ENCODE measurements around the gene LMAN2L. TPM values are rescaled to one million over a fixed set of nuclear protein-coding genes. Genes with fewer than 3 reads are reported as not detected.

The LMAN2L gene
- total RNA-seq, 1 donor, result 12.2 TPM

DNA sequence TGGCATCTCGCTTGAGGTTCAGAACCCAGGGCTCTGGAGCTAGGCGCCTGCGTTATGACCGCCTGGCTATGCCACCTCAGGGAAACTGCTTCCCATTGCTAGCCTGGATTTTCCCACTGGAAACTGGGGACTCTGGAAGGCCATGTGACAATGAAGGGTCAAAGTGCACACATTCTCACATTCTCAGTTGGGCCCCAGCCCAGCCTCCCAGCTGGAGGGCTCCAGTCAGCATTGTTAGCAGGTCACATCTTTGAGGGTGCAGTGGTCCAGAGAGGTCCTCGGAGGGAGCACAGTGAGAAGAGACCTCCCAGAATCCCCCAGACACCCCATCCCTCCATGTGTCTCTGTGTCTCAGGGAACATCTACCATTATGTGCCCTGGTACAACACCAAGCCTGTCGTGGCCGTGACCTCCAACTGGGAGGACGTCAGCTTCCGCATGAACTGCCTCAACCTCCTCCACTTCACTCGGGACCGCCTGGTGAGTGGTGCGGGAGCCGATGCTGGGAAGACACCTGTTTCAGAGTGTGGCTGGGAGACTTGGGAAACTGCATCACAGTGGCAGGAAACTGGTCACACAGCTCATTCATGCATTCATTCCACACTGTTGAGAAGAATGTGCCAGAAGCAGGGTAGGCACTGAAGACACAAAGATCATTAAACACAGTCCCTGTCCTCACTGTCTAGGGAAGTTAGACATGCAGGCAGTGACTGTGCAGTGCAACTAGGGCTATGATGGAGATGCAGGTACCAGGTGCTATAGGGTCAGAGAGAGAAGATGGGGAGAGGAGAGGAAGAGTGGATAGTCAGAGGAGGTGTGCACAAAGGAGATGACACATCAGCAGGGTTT, 55.7 kb downstream of the LMAN2L start:
- TF ChIP-seq, protein P1, sequence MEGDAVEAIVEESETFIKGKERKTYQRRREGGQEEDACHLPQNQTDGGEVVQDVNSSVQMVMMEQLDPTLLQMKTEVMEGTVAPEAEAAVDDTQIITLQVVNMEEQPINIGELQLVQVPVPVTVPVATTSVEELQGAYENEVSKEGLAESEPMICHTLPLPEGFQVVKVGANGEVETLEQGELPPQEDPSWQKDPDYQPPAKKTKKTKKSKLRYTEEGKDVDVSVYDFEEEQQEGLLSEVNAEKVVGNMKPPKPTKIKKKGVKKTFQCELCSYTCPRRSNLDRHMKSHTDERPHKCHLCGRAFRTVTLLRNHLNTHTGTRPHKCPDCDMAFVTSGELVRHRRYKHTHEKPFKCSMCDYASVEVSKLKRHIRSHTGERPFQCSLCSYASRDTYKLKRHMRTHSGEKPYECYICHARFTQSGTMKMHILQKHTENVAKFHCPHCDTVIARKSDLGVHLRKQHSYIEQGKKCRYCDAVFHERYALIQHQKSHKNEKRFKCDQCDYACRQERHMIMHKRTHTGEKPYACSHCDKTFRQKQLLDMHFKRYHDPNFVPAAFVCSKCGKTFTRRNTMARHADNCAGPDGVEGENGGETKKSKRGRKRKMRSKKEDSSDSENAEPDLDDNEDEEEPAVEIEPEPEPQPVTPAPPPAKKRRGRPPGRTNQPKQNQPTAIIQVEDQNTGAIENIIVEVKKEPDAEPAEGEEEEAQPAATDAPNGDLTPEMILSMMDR (IDR thresholded peaks at IDR 0.05; ENCODE audit: insufficient read depth, low read length), result no peak
- DNase-seq (ENCODE audit: low read depth), result no peak
- H3K4me3 ChIP-seq (ENCODE audit: low read depth, low read length), result no peak overlapping the region

DNA sequence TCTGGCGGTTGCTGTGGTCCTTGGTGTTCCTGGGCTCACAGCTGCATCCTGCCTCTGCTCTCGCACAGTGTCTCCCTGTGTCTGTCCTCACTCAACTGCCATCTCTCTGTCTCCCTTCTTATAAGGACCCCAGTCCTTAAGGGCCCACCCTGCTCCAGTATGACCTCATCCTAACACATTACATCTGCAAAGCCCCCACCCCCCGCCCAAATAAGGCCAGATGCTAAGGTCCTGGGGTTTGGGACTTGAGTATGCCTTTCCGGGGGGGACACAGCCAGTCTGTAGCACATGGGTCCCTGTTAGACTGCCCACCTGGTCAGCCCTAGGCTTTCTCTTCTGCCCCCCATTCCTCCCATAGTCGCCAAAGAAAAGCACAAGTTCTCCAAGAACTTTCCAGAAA, 56.6 kb downstream of the LMAN2L start:
- TF ChIP-seq, protein P1 (IDR thresholded peaks at IDR 0.05; ENCODE audit: insufficient read depth, low read length), result no peak
- no peak for DNase-seq (ENCODE audit: low read depth)
- no peak overlapping the region for H3K4me3 ChIP-seq (ENCODE audit: low read depth, low read length)

GRCh38 chr2:96681540-96681939, 58.3 kb downstream of the LMAN2L start:
- no peak for DNase-seq (ENCODE audit: low read depth)
- TF ChIP-seq, protein P1 (IDR thresholded peaks at IDR 0.05; ENCODE audit: insufficient read depth, low read length), result no peak
- no peak overlapping the region for H3K4me3 ChIP-seq (ENCODE audit: low read depth, low read length)

DNA sequence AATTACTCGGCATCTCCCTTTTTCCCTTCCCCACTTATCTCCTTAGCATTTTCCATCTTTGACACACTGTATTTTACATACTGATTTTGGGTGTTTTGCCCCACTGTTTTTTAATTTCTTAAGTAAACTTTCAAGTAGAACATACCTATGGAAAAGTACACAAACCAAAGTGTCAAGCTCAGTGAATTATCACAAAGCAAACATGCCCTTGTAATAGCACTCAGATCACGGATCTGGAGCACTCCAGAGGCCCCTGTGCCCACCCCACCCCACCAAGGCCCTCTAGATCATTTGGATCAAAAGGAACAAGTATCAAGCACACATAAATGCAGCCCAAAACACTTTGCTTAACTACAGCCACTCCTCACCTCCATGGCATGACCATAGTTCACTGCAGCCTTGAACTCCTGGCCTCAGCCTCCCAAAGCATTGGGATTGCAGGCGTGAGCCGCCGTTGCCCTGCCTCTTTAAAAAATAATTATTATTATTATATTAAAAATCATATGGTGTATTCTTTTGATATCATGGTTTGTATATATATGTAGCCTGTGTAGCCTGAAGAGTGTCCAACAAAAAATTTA, 59.2 kb downstream of the LMAN2L start:
- DNase-seq (ENCODE audit: low read depth), result no peak

GRCh38 chr2:96679848-96680247, 60.0 kb downstream of the LMAN2L start:
- peak; percentile 22 for DNase-seq (ENCODE audit: low read depth)
- TF ChIP-seq, protein P1 (IDR thresholded peaks at IDR 0.05; ENCODE audit: insufficient read depth, low read length), result no peak
- no peak overlapping the region for H3K4me3 ChIP-seq (ENCODE audit: low read depth, low read length)

More for the DNA sequence above, 59.2 kb downstream of the LMAN2L start:
- H3K4me3 ChIP-seq (ENCODE audit: low read depth, low read length), result no peak overlapping the region
- TF ChIP-seq, protein P1 (IDR thresholded peaks at IDR 0.05; ENCODE audit: insufficient read depth, low read length), result no peak

DNA sequence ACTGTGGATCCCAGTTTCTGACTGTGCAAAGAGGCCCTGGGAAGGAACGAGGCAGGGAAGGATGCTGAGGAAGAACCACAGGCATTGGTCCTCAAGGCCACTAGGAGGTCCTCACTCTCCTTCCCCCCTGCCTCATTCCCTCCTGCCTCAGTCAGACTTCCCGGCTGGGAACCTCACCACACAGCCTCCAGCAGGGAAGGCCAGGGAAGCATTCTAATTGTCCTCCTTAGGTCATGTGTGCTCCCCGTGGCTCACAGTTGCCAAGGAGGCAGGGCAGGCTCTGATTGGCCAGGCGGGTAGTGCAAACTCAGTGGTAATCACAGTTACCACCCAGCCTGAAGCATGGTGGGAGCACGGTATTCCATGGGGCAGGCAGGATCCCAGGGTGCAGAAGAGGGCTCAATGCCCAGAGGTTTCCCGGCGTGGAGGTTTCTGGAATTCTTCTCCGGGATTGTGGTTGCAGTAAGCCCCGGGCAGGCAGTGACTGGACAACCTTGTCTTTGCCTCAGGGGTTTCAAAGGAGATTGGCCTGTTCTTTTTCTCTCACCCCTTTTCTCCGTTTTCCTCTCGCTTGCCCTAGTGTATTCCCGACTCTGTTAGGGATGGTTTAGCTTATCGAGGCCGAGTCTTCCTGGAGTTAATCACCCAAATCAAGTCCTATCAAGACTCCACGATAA, 70.2 kb downstream of the LMAN2L start:
- TF ChIP-seq, protein P1 (IDR thresholded peaks at IDR 0.05; ENCODE audit: insufficient read depth, low read length), result no peak
- no peak for DNase-seq (ENCODE audit: low read depth)
- no peak overlapping the region for H3K4me3 ChIP-seq (ENCODE audit: low read depth, low read length)
